Stimulated activated CD4-positive, alpha-beta T cell treated with anti-CD3 and anti-CD28 coated beads, Interleukin-1b, Interleukin-23, amount 100 ng/mL, for 1 hour (primary cell): ENCODE measurements around the gene TNMD.

Source experiments
- DNase-seq, 2 donors: peaks; one replicate each; pipeline ENCODE4 v3.0.0-alpha.2; 2020; ENCODE audit warnings: low read depth in 2 of 2

The TNMD gene

GRCh38 chrX:100643956-100644860, 59.5 kb downstream of the TNMD start, which contains the start of gene SRPX2:
Gene SRPX2 (plus strand): TSS chrX:100644199. CDS start chrX:100646323, 2,124 bp downstream.
- no peak for DNase-seq

- DNase-seq, result no peak
Observed at GRCh38 chrX:100645106-100645505, 60.4 kb downstream of the TNMD start.

- no peak for DNase-seq
Observed at GRCh38 chrX:100647095-100647494, 62.4 kb downstream of the TNMD start.

GRCh38 chrX:100647739-100648138, 63.0 kb downstream of the TNMD start:
- DNase-seq, result no peak

GRCh38 chrX:100648458-100649417, 64.0 kb downstream of the TNMD start:
- DNase-seq, result no peak
